Measurements from ENCODE around the gene LACRT. TPM values are rescaled to one million over a fixed set of nuclear protein-coding genes. Genes with fewer than 3 reads are reported as not detected.

Gene LACRT
- total and polyA plus RNA-seq, 2 experiments from 2014 or later = not detected

DNA sequence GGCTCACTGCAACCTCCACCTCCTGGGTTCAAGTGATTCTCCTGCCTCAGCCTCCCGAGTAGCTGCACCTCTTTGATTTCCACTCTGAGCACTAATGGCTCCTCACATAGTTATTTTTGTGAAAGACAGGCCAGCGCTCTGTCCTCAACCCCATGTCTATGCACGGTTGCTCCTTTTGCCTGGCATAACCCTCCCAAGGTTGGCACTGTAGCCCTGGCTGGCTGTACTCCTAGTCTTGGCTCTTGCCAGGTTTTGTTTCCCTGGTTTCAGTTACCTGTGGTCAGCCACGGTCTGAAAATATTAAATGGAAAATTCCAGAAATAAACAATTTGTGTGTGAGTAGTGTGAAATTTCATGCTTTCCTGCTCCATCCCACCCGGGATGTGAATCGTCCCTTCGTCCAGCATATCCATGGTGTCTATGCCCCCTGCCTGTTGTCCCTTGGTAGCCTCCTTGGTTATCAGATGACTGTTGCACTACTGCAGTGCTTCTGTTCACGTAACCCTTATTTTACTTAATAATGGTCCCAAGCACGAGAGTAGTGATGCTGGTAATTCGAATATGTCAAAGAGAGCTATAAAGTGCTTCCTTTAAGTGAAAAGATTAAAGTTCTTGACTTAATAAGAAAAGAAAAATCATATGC, 25.7 kb upstream of the LACRT start:
- H3K9me2 ChIP-seq (replicated peaks; ENCODE audit: insufficient read depth) = no peaks in the 10 kb centered on the region
- no peak overlapping the region for H3K27ac ChIP-seq
- TF ChIP-seq EZH2 (IDR thresholded peaks at IDR 0.05; ENCODE audit: borderline replicate concordance) = no peak
- TF ChIP-seq, protein P1, sequence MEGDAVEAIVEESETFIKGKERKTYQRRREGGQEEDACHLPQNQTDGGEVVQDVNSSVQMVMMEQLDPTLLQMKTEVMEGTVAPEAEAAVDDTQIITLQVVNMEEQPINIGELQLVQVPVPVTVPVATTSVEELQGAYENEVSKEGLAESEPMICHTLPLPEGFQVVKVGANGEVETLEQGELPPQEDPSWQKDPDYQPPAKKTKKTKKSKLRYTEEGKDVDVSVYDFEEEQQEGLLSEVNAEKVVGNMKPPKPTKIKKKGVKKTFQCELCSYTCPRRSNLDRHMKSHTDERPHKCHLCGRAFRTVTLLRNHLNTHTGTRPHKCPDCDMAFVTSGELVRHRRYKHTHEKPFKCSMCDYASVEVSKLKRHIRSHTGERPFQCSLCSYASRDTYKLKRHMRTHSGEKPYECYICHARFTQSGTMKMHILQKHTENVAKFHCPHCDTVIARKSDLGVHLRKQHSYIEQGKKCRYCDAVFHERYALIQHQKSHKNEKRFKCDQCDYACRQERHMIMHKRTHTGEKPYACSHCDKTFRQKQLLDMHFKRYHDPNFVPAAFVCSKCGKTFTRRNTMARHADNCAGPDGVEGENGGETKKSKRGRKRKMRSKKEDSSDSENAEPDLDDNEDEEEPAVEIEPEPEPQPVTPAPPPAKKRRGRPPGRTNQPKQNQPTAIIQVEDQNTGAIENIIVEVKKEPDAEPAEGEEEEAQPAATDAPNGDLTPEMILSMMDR (IDR thresholded peaks at IDR 0.05; ENCODE audit: poor library complexity) = no peak
- peaks cover 3% of the 10 kb centered on the region for H3K27me3 ChIP-seq
- no peaks in the 10 kb centered on the region for H4K20me1 ChIP-seq (ENCODE audit: insufficient read depth, poor library complexity, severe bottlenecking)
- H3K4me2 ChIP-seq = no peak overlapping the region
- H3K36me3 ChIP-seq (replicated peaks; ENCODE audit: insufficient read depth, low read depth) = no peaks in the 10 kb centered on the region
- H2AFZ ChIP-seq = no peak overlapping the region
- DNase-seq (ENCODE audit: low spot score) = no peak
- H3K79me2 ChIP-seq = no peaks in the 10 kb centered on the region
- 95% methylated on average over 10 of the region's 10 CpGs for WGBS (ENCODE audit: low lambda C conversion rate, missing lambda C conversion rate)
- peaks cover 3% of the 10 kb centered on the region for H3K4me1 ChIP-seq (ENCODE audit: insufficient read depth)
- no peaks in the 10 kb centered on the region for H3K9me3 ChIP-seq (ENCODE audit: low read depth)
- no peak overlapping the region for H3K4me3 ChIP-seq

DNA sequence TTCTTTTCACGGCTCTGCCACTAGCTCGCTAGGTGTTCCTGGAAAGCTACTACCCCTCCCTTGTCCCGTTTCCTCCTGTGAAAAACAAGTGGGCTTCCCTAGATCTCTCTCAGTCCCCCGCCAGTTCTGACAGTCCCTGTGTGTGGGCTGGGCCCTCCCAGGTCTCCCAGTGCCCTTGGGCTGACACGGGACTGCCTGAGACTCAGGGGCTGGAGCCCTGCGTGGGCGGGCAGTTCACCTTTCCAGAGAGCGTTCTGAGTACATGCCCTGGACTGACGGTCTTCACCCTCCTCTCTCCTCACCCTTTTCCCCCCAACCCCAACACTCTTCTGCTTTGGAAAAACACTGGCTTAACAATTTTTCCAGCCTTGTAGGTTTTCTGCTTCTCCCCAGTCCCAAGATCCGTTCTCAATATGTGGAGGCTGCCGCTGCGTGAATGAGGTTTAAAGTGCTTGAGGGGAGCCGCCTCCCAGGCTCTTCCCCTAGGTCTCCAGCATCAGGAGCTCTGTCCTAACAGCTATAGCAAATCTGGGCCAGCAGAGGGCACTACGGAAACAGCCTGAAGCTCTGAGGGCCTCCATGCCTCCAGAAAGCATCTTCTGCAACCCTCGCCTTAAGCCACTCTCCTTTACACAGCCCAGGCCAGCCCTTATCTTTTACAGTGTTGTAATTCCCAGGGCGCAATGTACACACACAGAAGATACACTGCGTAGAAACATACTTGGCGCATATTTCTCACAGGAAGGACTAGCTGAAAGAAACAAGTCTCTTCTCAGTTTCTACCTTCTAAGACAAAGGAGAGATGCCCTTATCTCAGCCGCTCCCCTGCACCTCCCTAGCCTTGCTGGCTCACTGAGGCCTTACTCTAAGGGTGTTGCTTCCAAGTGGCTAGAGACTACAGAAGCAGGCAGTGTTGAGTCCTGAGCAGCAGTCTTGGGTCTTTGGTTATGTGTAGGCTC, 23.9 kb upstream of the LACRT start:
- peak; percentile 89 for DNase-seq (ENCODE audit: low spot score)
- Histone ChIP-seq H3K27ac (no peak overlapping the region), H3K4me1 (ENCODE audit: insufficient read depth) (peaks cover 3% of the 10 kb centered on the region), H3K4me3 (no peak overlapping the region), H3K9me3 (ENCODE audit: low read depth) (no peaks in the 10 kb centered on the region), H2AFZ (no peak overlapping the region), H3K4me2 (no peak overlapping the region), H3K36me3 (replicated peaks; ENCODE audit: insufficient read depth, low read depth) (no peaks in the 10 kb centered on the region), H3K9me2 (replicated peaks; ENCODE audit: insufficient read depth) (no peaks in the 10 kb centered on the region), H4K20me1 (ENCODE audit: insufficient read depth, poor library complexity, severe bottlenecking) (no peaks in the 10 kb centered on the region), H3K79me2 (no peaks in the 10 kb centered on the region), H3K27me3 (peaks cover 10% of the 10 kb centered on the region)
- WGBS (ENCODE audit: low lambda C conversion rate, missing lambda C conversion rate) = 34% methylated on average over 19 of the region's 19 CpGs
- no peak for TF ChIP-seq EZH2 (IDR thresholded peaks at IDR 0.05; ENCODE audit: borderline replicate concordance)
- TF ChIP-seq, protein P1 (IDR thresholded peaks at IDR 0.05; ENCODE audit: poor library complexity) = peak; percentile 62
- no peak for TF ChIP-seq EZH2phosphoT487 (IDR thresholded peaks at IDR 0.05; ENCODE audit: low read depth, severe bottlenecking, unreplicated experiment)

DNA sequence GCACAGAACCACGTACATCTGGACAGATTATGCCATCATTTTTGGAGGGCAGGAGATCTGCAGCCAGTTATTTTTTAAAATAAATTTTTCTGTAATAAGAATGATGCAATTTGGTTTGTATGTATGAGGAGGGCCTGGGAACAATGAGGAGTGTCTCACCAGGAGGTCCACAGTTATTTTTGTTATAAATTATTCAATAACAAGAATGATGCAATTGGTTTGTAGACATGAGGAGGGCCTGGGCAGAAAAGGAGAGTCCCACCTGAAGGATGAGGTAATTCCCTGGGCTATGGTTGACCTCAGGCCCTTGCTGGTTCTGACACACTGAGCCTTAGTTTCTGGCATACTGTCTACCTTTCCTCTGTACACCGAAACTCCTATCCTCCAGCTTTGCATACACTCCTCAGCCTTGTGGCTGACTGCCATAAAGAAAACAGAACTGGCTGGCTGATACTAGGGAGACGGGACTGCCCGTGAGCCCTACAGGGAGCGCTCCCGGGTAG, 22.5 kb upstream of the LACRT start:
- Histone ChIP-seq H3K27me3 (peaks cover 19% of the 10 kb centered on the region), H3K4me3 (no peak overlapping the region), H2AFZ (no peak overlapping the region), H3K27ac (no peak overlapping the region), H3K4me2 (no peak overlapping the region), H3K4me1 (ENCODE audit: insufficient read depth) (peaks cover 3% of the 10 kb centered on the region), H3K9me2 (replicated peaks; ENCODE audit: insufficient read depth) (no peaks in the 10 kb centered on the region), H3K36me3 (replicated peaks; ENCODE audit: insufficient read depth, low read depth) (no peaks in the 10 kb centered on the region), H3K79me2 (no peaks in the 10 kb centered on the region), H4K20me1 (ENCODE audit: insufficient read depth, poor library complexity, severe bottlenecking) (no peaks in the 10 kb centered on the region), H3K9me3 (ENCODE audit: low read depth) (no peaks in the 10 kb centered on the region)
- TF ChIP-seq EZH2phosphoT487 (IDR thresholded peaks at IDR 0.05; ENCODE audit: low read depth, severe bottlenecking, unreplicated experiment) = no peak
- no peak for TF ChIP-seq EZH2 (IDR thresholded peaks at IDR 0.05; ENCODE audit: borderline replicate concordance)
- TF ChIP-seq, protein P1 (IDR thresholded peaks at IDR 0.05; ENCODE audit: poor library complexity) = no peak
- WGBS (ENCODE audit: low lambda C conversion rate, missing lambda C conversion rate) = 85% methylated on average over 6 of the region's 6 CpGs
- DNase-seq (ENCODE audit: low spot score) = no peak
